ENCODE measurements around the gene C6orf89.
A peak's percentile ranks its signal among the peaks of the same experiment; 100 is the strongest.

C6orf89 gene

GRCh38 chr6:36954262-36954931 lies 68.6 kb downstream of the C6orf89 start, which contains the start of gene PI16:
Gene PI16, plus strand, starts transcription at chr6:36954738. Its CDS starts 23 bp downstream, at chr6:36954761.
- DNase-seq = no peak

- DNase-seq = no peak
Measured at GRCh38 chr6:36955136-36955535, 69.4 kb downstream of the C6orf89 start.

GRCh38 chr6:36955671-36956445 lies 70.1 kb downstream of the C6orf89 start:
- DNase-seq = no peak

GRCh38 chr6:36956446-36956820 lies 70.7 kb downstream of the C6orf89 start:
- DNase-seq = no peak

- DNase-seq = no peak
Measured at GRCh38 chr6:36957773-36958271, 72.1 kb downstream of the C6orf89 start.

GRCh38 chr6:36958775-36959554 lies 73.2 kb downstream of the C6orf89 start:
- DNase-seq = no peak

- no peak for DNase-seq
Measured at GRCh38 chr6:36959555-36960250, 74.0 kb downstream of the C6orf89 start.

- no peak for DNase-seq
Measured at GRCh38 chr6:36961441-36962435, 76.0 kb downstream of the C6orf89 start.

GRCh38 chr6:36962874-36963273 lies 77.1 kb downstream of the C6orf89 start:
- peak; percentile 65 for DNase-seq

- DNase-seq = no peak
Measured at GRCh38 chr6:36963451-36964290, 77.9 kb downstream of the C6orf89 start.

GRCh38 chr6:36964349-36964748 lies 78.6 kb downstream of the C6orf89 start:
- no peak for DNase-seq

GRCh38 chr6:36964908-36965307 lies 79.2 kb downstream of the C6orf89 start:
- DNase-seq = no peak

GRCh38 chr6:36967301-36967700 lies 81.5 kb downstream of the C6orf89 start:
- no peak for DNase-seq

GRCh38 chr6:36967757-36968156 lies 82.0 kb downstream of the C6orf89 start:
- no peak for DNase-seq

GRCh38 chr6:36968266-36968977 lies 82.7 kb downstream of the C6orf89 start:
- DNase-seq = no peak

GRCh38 chr6:36969240-36969691 lies 83.5 kb downstream of the C6orf89 start:
- DNase-seq = no peak

GRCh38 chr6:36969988-36970891 lies 84.5 kb downstream of the C6orf89 start:
- DNase-seq = no peak

Measured in activated gamma-delta T cell treated with Interleukin-2 at 50 U/mL for 16 hours (primary cell).